Immature natural killer cell (primary cell): Measurements from ENCODE around the gene DYDC1. TPM values are rescaled to one million over a fixed set of nuclear protein-coding genes. Genes with fewer than 3 reads are reported as not detected.
"Not testable (repeated sequence)": the region's sequence is repeated elsewhere in the genome, so short reads cannot be mapped to it uniquely, and the experiment has no call there.

Source experiments
- DNase-seq, 3 donors: peaks; one replicate each; pipeline ENCODE4 v3.0.0; 2022; ENCODE audit warnings: mixed read lengths in 1 of 3
- H3K27ac Mint-ChIP-seq, 6 donors: one replicate each; pipeline ENCODE4 v1.8.0; 2020; ENCODE audit warnings: mixed read lengths in 6 of 6, mild to moderate bottlenecking in 5 of 6, inconsistent platforms in 4 of 6, moderate library complexity in 3 of 6
- H3K27me3 Mint-ChIP-seq, 3 donors: one replicate each; pipeline ENCODE4 v1.8.0; 2020 to 2021; ENCODE audit warnings: low read depth in 3 of 3, mild to moderate bottlenecking in 3 of 3, mixed read lengths in 3 of 3, moderate library complexity in 3 of 3, inconsistent platforms in 1 of 3
- H3K36me3 Mint-ChIP-seq, 3 donors: one replicate each; pipeline ENCODE4 v1.8.0; 2020; ENCODE audit warnings: mixed read lengths in 3 of 3, inconsistent platforms in 2 of 3, mild to moderate bottlenecking in 2 of 3
- H3K4me1 Mint-ChIP-seq, 2 donors: one replicate each; pipeline ENCODE4 v1.8.0; 2020; ENCODE audit warnings: inconsistent platforms in 2 of 2, mild to moderate bottlenecking in 2 of 2, mixed read lengths in 2 of 2, moderate library complexity in 1 of 2
- H3K4me3 Mint-ChIP-seq, 5 donors: one replicate each; pipeline ENCODE4 v1.8.0; 2020; ENCODE audit warnings: mild to moderate bottlenecking in 5 of 5, mixed read lengths in 5 of 5, inconsistent platforms in 3 of 5, moderate library complexity in 3 of 5
- H3K9me3 Mint-ChIP-seq, 6 donors: one replicate each; pipeline ENCODE4 v1.8.0; 2020; ENCODE audit warnings: mild to moderate bottlenecking in 6 of 6, mixed read lengths in 6 of 6, inconsistent platforms in 4 of 6, moderate library complexity in 3 of 6
- polyA plus RNA-seq, 3 donors: library from polyadenylated mRNA; unstranded; fragments of 300-500 nt; fragmentation: Illumina TruSeq; gene quantifications; one replicate each; pipeline ENCODE4 v1.2.3, GENCODE V29; 2021

Gene DYDC1
- polyA plus RNA-seq, 3 donors from 2014 or later = not detected

- no peak overlapping the region for H3K27ac Mint-ChIP-seq
- peaks cover 0 to 12% (median 12%) of the 10 kb centered on the region in 3 donors for H3K36me3 Mint-ChIP-seq
- H3K9me3 Mint-ChIP-seq = peaks cover 0 to 27% (median 22%) of the 10 kb centered on the region in 6 donors
- no peaks in the 10 kb centered on the region for H3K4me1 Mint-ChIP-seq
- no peak for DNase-seq
- H3K4me3 Mint-ChIP-seq = no peak overlapping the region
- H3K27me3 Mint-ChIP-seq = peaks cover 0 to 9% (median 5%) of the 10 kb centered on the region in 3 donors
Measured at GRCh38 chr10:80371467-80371866, 14.9 kb upstream of the DYDC1 start.

DNA sequence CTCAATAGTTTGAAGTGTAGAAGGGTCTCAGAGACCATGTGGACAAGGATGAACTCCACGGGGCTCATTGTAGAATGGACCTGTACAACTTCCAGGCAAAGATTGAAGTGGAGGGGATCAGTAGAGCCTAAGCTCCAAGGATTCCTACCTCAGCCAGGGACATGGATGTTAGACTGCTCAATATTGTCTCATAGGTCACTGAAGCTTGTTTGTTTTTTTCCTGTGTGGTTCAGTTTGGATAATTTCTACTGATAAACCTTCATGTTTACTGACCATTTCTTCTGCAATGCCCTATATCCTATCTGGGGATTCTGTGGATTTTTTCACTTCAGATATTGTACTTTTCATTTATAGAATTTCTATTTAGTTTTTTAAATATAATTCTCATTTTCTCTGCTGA is 9.0 kb upstream of the DYDC1 start:
- Mint-ChIP-seq H3K4me1 (no peaks in the 10 kb centered on the region), H3K27me3 (peaks cover 0 to 9% (median 6%) of the 10 kb centered on the region in 3 donors), H3K27ac (no peak overlapping the region), H3K36me3 (peaks cover 0 to 12% (median 12%) of the 10 kb centered on the region in 3 donors), H3K4me3 (no peak overlapping the region), H3K9me3 (peaks cover 0 to 30% (median 26%) of the 10 kb centered on the region in 6 donors)
- no peak for DNase-seq

DNA sequence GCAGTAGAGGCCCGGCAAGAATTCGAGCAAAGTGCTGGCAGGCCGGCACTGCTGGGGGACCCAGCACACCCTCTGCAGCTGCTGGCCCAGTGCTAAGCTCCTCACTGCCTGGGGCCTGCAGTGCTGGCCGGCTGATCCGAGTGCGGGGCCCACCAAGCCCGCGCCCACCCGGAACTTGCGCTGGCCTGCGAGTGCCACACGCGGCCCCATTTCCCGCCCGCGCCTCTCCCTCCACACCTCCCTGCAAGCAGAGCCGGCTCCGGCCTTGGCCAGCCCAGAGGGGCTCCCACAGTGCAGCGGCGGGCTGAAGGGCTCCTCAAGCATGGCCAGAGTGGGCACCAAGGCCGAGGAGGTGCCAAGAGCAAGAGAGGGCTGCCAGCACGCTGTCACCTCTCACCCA is 3.1 kb upstream of the DYDC1 start:
- Mint-ChIP-seq H3K9me3 (no peaks in the 10 kb centered on the region), H3K36me3 (no peaks in the 10 kb centered on the region), H3K4me3 (no peak overlapping the region), H3K4me1 (peaks cover 5 to 10% of the 10 kb centered on the region in 2 donors), H3K27me3 (peaks cover 11% of the 10 kb centered on the region in 3 donors), H3K27ac (no peak overlapping the region)
- DNase-seq = no peak

DNA sequence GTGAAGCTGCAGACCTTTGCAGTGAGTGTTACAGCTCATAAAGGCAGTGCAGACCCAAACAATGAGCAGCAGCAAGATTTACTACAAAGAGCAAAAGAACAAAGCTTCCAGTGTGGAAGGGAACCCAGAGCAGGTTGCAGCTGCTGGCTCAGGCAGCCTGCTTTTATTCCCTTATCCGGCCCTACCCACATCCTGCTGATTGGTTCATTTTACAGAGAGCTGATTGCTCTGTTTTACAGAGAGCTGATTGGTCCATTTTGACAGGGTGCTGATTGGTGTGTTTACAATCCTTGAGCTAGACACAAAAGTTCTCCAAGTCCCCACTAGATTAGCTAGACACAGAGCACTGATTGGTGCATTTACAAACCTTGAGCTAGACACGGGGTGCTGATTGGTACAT is 2.4 kb upstream of the DYDC1 start:
- DNase-seq, H3K4me3 Mint-ChIP-seq, H3K27ac Mint-ChIP-seq, H3K4me1 Mint-ChIP-seq, H3K9me3 Mint-ChIP-seq, H3K36me3 Mint-ChIP-seq: not testable (repeated sequence)
- peaks cover 11 to 13% (median 11%) of the 10 kb centered on the region in 3 donors for H3K27me3 Mint-ChIP-seq

- H3K4me3 Mint-ChIP-seq = peak overlapping the region in 2 of 5 donors; percentile 1 to 40
- DNase-seq = no peak
- peak overlapping the region in 1 of 6 donors; percentile 22 for H3K27ac Mint-ChIP-seq
- H3K4me1 Mint-ChIP-seq = peaks cover 5 to 10% of the 10 kb centered on the region in 2 donors
- no peaks in the 10 kb centered on the region for H3K36me3 Mint-ChIP-seq
- H3K9me3 Mint-ChIP-seq = no peaks in the 10 kb centered on the region
- peaks cover 11 to 13% (median 11%) of the 10 kb centered on the region in 3 donors for H3K27me3 Mint-ChIP-seq
Measured at GRCh38 chr10:80357851-80358125, 1.2 kb upstream of the DYDC1 start.

DNA sequence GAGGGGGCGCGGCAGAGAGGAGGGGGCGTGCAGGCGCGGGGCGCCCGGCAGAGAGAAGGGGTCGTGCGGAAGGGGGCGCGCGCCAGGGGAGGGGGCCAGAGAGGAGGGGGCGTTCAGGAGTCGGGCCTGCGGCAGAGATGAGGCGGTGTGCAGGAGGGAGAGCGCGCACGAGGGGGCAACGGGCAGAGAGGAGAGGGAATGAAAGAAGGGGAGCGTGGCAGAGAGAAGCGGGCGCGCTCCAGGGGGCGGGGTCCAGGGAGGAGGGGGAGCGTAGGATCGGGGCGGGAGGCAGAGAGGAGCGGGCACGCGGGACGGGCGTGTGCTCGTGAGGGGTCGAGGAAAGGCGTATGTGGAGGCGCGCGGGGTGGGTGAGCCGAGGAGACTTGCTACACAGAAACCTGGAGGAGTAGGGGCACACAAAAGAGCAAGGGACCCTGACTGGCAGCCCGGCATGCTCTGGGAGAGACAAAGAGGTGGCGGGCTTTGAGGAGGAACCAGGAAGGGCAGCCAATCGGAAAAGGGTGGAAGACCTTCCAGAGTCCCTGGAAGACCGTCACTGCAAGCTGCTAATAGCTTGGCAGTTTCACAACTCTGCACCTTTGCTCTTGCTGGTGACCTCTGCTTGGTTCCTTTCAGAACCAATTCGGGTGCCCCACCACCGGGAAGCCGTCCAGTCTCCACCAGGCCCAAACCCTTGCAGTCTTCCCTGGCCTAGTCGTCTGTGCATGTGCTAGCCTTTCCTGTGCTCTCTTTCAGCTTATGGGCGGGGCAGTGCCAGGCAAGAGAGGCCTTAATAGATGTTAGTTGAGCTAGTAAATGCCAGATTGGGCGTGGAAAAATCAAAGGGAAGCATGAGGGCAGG is 665 bp upstream of the DYDC1 start:
- no peak overlapping the region for H3K27ac Mint-ChIP-seq
- H3K4me1 Mint-ChIP-seq = peaks cover 5 to 10% of the 10 kb centered on the region in 2 donors
- H3K27me3 Mint-ChIP-seq = peaks cover 11 to 13% (median 11%) of the 10 kb centered on the region in 3 donors
- H3K36me3 Mint-ChIP-seq = no peaks in the 10 kb centered on the region
- peak overlapping the region in 4 of 5 donors; percentile 1 to 63 (median 43) for H3K4me3 Mint-ChIP-seq
- H3K9me3 Mint-ChIP-seq = no peaks in the 10 kb centered on the region
- DNase-seq = no peak

DNA sequence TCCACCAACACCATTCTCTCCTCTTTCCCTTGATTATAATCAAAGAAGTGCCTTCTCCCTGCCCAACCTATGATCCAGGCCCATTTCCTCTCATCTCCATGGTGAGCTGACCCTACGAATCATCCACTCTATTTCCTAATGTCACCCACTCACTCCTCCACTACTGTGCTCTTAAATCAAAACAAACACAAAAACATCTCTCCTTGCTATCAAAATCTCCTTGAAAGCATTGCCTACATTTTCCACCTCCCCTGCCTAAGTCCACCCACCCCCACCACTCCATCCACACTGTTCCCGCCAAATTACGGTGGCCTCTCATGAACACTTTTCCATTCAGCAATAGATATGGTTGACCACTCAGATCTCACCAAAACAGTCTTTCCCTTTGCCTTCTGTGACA is 5.3 kb downstream of the DYDC1 start:
- no peak overlapping the region for H3K4me3 Mint-ChIP-seq
- peaks cover 4 to 7% (median 7%) of the 10 kb centered on the region in 3 donors for H3K27me3 Mint-ChIP-seq
- no peak overlapping the region for H3K27ac Mint-ChIP-seq
- DNase-seq = no peak
- no peaks in the 10 kb centered on the region for H3K36me3 Mint-ChIP-seq
- H3K4me1 Mint-ChIP-seq = peaks cover 3 to 10% of the 10 kb centered on the region in 2 donors
- H3K9me3 Mint-ChIP-seq = no peaks in the 10 kb centered on the region

- Mint-ChIP-seq H3K36me3 (no peaks in the 10 kb centered on the region), H3K27ac (no peak overlapping the region), H3K4me3 (no peak overlapping the region), H3K27me3 (peaks cover 0 to 5% (median under 1%) of the 10 kb centered on the region in 3 donors), H3K4me1 (peaks cover 0 to under 1% of the 10 kb centered on the region in 2 donors), H3K9me3 (no peaks in the 10 kb centered on the region)
- no peak for DNase-seq
Measured at GRCh38 chr10:80350251-80350650, 6.3 kb downstream of the DYDC1 start.

DNA sequence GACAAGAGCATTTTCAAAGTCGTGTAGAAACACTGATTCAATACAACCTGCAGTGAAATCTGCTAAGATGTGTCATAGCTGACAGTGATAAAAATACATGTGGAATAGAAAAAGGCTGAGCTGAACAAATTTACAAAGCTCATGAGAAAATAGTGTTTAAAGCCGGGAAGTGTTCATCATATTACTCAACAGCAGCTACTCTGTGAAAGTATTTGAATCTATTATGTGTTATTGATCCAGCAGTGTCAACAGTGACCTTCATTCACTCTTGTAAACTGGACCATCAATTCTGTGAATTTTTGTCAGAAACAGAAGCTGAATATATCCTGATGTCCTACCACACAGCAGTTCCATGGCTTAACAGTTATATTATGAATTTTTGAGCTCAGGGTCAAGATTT is 11.6 kb downstream of the DYDC1 start:
- Mint-ChIP-seq H3K27me3 (peaks cover 0 to 2% (median 0%) of the 10 kb centered on the region in 3 donors), H3K4me1 (no peaks in the 10 kb centered on the region)

GRCh38 chr10:80344276-80344675 is 12.3 kb downstream of the DYDC1 start:
- Mint-ChIP-seq H3K36me3 (no peaks in the 10 kb centered on the region), H3K27me3 (peaks cover 0 to 2% (median 0%) of the 10 kb centered on the region in 3 donors), H3K9me3 (no peaks in the 10 kb centered on the region), H3K4me3 (no peak overlapping the region), H3K4me1 (no peaks in the 10 kb centered on the region), H3K27ac (no peak overlapping the region)
- no peak for DNase-seq

More for the DNA sequence above, 11.6 kb downstream of the DYDC1 start:
- Mint-ChIP-seq H3K36me3 (no peaks in the 10 kb centered on the region), H3K9me3 (no peaks in the 10 kb centered on the region), H3K27ac (no peak overlapping the region), H3K4me3 (no peak overlapping the region)
- no peak for DNase-seq

- no peaks in the 10 kb centered on the region for H3K27me3 Mint-ChIP-seq
- DNase-seq = no peak
- H3K36me3 Mint-ChIP-seq = no peaks in the 10 kb centered on the region
- H3K4me1 Mint-ChIP-seq = no peaks in the 10 kb centered on the region
- no peak overlapping the region for H3K4me3 Mint-ChIP-seq
- H3K27ac Mint-ChIP-seq = no peak overlapping the region
- no peaks in the 10 kb centered on the region for H3K9me3 Mint-ChIP-seq
Measured at GRCh38 chr10:80333983-80334382, 22.6 kb downstream of the DYDC1 start.

DNA sequence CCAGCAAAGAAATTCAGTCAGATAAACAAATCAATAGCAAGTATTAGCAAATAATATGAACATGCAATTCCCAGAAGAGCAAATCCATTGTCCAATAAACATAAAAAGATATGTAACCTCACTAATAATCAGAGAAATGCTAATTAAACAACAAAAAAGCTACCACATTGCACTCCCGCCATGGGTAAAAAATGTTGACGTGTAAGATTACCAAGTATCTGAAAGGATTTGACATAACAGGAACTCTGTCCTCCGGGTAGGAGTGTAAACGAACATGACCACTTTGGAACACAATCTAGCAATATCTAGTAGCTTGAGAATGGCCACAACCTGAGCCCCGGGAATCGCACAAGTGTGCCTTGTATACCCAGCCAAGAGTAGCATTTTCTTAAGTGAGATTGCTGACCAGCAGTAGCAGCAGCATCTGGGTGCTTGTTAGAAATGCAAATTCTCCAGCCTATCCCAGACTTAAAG is 31.6 kb downstream of the DYDC1 start:
- H3K36me3 Mint-ChIP-seq = no peaks in the 10 kb centered on the region
- peaks cover 2 to 8% (median 5%) of the 10 kb centered on the region in 3 donors for H3K27me3 Mint-ChIP-seq
- no peak for DNase-seq
- no peak overlapping the region for H3K4me3 Mint-ChIP-seq
- H3K9me3 Mint-ChIP-seq = no peaks in the 10 kb centered on the region
- no peaks in the 10 kb centered on the region for H3K4me1 Mint-ChIP-seq
- H3K27ac Mint-ChIP-seq = no peak overlapping the region

DNA sequence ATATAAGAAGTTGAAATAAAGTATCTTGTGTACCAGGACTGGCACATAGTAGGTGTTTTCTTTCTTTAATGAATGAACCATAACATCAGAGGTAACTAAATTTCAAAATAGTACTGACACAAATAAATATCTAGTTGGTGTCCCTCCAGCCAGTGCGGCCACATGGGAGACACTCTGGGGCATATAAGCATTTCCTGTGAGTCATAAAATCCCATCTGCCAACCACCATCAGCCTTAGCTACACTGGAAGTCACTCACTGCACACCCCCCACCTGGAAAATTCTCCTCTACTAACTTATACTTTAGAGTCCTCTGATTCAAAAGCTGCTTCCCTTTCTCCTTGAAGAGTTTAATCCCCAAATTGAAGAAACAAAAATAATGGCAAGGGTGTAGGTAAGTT is 32.5 kb downstream of the DYDC1 start:
- no peak overlapping the region for H3K27ac Mint-ChIP-seq
- H3K9me3 Mint-ChIP-seq = no peaks in the 10 kb centered on the region
- H3K36me3 Mint-ChIP-seq = no peaks in the 10 kb centered on the region
- no peaks in the 10 kb centered on the region for H3K4me1 Mint-ChIP-seq
- peaks cover 2 to 8% (median 5%) of the 10 kb centered on the region in 3 donors for H3K27me3 Mint-ChIP-seq
- H3K4me3 Mint-ChIP-seq = no peak overlapping the region
- DNase-seq = no peak

GRCh38 chr10:80323311-80323710 is 33.2 kb downstream of the DYDC1 start:
- Mint-ChIP-seq H3K36me3 (no peaks in the 10 kb centered on the region), H3K9me3 (no peaks in the 10 kb centered on the region), H3K27me3 (peaks cover 2 to 8% (median 5%) of the 10 kb centered on the region in 3 donors), H3K4me1 (no peaks in the 10 kb centered on the region), H3K4me3 (no peak overlapping the region), H3K27ac (no peak overlapping the region)
- no peak for DNase-seq

DNA sequence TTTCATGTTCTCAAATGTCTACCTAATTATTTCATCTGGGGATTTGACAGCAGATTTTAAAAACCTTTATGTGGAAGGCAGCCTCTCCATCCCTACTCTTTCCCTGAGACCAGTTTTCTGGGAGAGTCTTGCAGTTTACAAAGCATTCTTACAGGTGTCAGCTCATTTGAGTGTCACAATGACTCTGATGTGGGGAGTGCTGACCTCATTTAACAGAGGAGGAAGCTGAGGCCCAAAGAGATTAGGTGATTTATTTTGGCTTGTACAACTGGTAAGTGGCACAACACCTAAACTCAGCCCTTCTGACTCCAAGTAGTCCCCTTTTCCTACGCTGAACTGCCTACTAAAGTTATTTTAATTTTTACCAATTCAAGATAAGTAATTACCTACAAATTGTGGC is 33.8 kb downstream of the DYDC1 start:
- H3K27ac Mint-ChIP-seq = no peak overlapping the region
- H3K4me3 Mint-ChIP-seq = no peak overlapping the region

More for the DNA sequence above, 33.8 kb downstream of the DYDC1 start:
- no peak for DNase-seq
- peaks cover 4 to 8% (median 6%) of the 10 kb centered on the region in 3 donors for H3K27me3 Mint-ChIP-seq
- H3K4me1 Mint-ChIP-seq = no peaks in the 10 kb centered on the region
- no peaks in the 10 kb centered on the region for H3K9me3 Mint-ChIP-seq
- no peaks in the 10 kb centered on the region for H3K36me3 Mint-ChIP-seq
